GM12878 (cell line): ENCODE results near the gene CFAP97D2. TPM values are rescaled to one million over a fixed set of nuclear protein-coding genes. Genes with fewer than 3 reads are reported as not detected.

Experiments used
- ATAC-seq: fragments of 200-7000 bp; cut with Tn5 transposase; 3 replicates; pipeline ENCODE4 v1.9.1; 2020; ENCODE audit warnings: mild to moderate bottlenecking, moderate library complexity
- BruUV-seq: library from RNA; stranded (reverse); fragments of 400-500 nt; replicated peaks from 2 replicates; lab custom pipeline; 2021; lab: Mats Ljungman, UMichigan
- CTCF ChIA-PET: fragments of 300-600 bp; sonication (Branson Sonifier 250); formaldehyde crosslinking; extraction: SDS; loops from one replicate; lab custom pipeline; 2021; ENCODE audit warnings: inconsistent platforms; lab: Yijun Ruan, JAX
- POLR2A ChIA-PET: fragments of 350-600 bp; formaldehyde crosslinking; extraction: SDS; loops from one replicate; lab custom pipeline; 2021; ENCODE audit warnings: inconsistent platforms; lab: Charles Lee
- RAD21 ChIA-PET: fragments of 300-600 bp; sonication (Branson Sonifier 250); formaldehyde crosslinking; loops from one replicate; lab custom pipeline; 2023; ENCODE audit warnings: antibody characterized with exemption; ENCODE audit not compliant: unreplicated experiment; lab: Charles Lee
- SMC1A ChIA-PET: fragments of 300-600 bp; sonication (Branson Sonifier 250); formaldehyde crosslinking; loops from one replicate; lab custom pipeline; 2023; ENCODE audit not compliant: unreplicated experiment, uncharacterized antibody; lab: Charles Lee
- DNase-seq: peaks from one replicate; pipeline ENCODE4 v3.0.0-alpha.2; 2011; ENCODE audit warnings: low read depth, low spot score
- FAIRE-seq: peaks from 3 replicates; lab custom pipeline; 2011; peaks lifted over from hg19 to GRCh38; lab: Jason Lieb, UNC
- H2AFZ ChIP-seq: 2 replicates; pipeline ENCODE4 v1.6.0; 2011; ENCODE audit warnings: low read depth, low read length, control low read depth; ENCODE audit not compliant: control insufficient read depth
- H3K27ac ChIP-seq: 2 replicates; pipeline ENCODE4 v1.5.1; 2011; ENCODE audit warnings: control low read depth; ENCODE audit not compliant: control insufficient read depth, insufficient read depth
- H3K27me3 ChIP-seq, 2 experiments: replicated peaks in 1 of 2; 2 replicates each; pipeline versions ENCODE4 v1.6.0 to v1.6.1; 2011; ENCODE audit warnings: low read length in 1 of 2; ENCODE audit not compliant: control insufficient read depth in 2 of 2, insufficient read depth in 2 of 2
- H3K36me3 ChIP-seq, 2 experiments: 2 replicates each; pipeline ENCODE4 v1.5.1; 2011; ENCODE audit warnings: low read length in 1 of 2; ENCODE audit not compliant: control insufficient read depth in 2 of 2, insufficient read depth in 2 of 2
- H3K4me1 ChIP-seq: 2 replicates; pipeline ENCODE4 v1.6.1; 2011; ENCODE audit warnings: mild to moderate bottlenecking, low read length, moderate library complexity, mixed read lengths; ENCODE audit not compliant: control insufficient read depth, insufficient read depth
- H3K4me2 ChIP-seq: 2 replicates; pipeline ENCODE4 v1.6.0; 2011; ENCODE audit warnings: control low read depth; ENCODE audit not compliant: control insufficient read depth, insufficient read depth
- H3K4me3 ChIP-seq: fragments of 200-600 bp; sonication (generic); 2 replicates; pipeline ENCODE4 v1.5.1; 2016
- H3K79me2 ChIP-seq: 2 replicates; pipeline ENCODE4 v1.6.0; 2011; ENCODE audit warnings: low read length; ENCODE audit not compliant: control insufficient read depth, insufficient read depth
- H3K9ac ChIP-seq: 2 replicates; pipeline ENCODE4 v1.8.0; 2011; ENCODE audit warnings: low read length, control low read depth, mixed read lengths; ENCODE audit not compliant: control insufficient read depth, insufficient read depth
- H3K9me3 ChIP-seq: replicated peaks from 3 replicates; pipeline ENCODE4 v1.5.1; 2011; ENCODE audit warnings: mild to moderate bottlenecking, low read length; ENCODE audit not compliant: control insufficient read depth, insufficient read depth
- H4K20me1 ChIP-seq: 2 replicates; pipeline ENCODE4 v1.6.0; 2011; ENCODE audit not compliant: control insufficient read depth, insufficient read depth
- BACH1 ChIP-seq: fragments of 450-650 bp; IDR thresholded peaks from 2 replicates; pipeline ENCODE4 v1.6.1; 2017; ENCODE audit warnings: mild to moderate bottlenecking, borderline replicate concordance
- BHLHE40 ChIP-seq, 2 experiments: fragments of 450-650 bp in 1 of 2; IDR thresholded peaks; 2 replicates each; pipeline ENCODE4 v1.6.1; 2011 to 2017; ENCODE audit warnings: low read depth in 2 of 2, borderline replicate concordance in 1 of 2, improper control_type of control experiment in 1 of 2, low read length in 1 of 2, mild to moderate bottlenecking in 1 of 2
- CBFB ChIP-seq: IDR thresholded peaks from 2 replicates; pipeline ENCODE4 v1.6.1; 2016; ENCODE audit warnings: antibody characterized with exemption, low read depth
- CHD4 ChIP-seq: fragments of 200-600 bp; sonication (generic); IDR thresholded peaks from 2 replicates; pipeline ENCODE4 v1.6.1; 2016; ENCODE audit warnings: mild to moderate bottlenecking
- MEF2B ChIP-seq: fragments of 450-650 bp; IDR thresholded peaks from 2 replicates; pipeline ENCODE4 v1.6.1; 2018; ENCODE audit warnings: mild to moderate bottlenecking, moderate library complexity; ENCODE audit not compliant: partially characterized antibody, poor library complexity, severe bottlenecking
- MTA2 ChIP-seq: fragments of 450-650 bp; IDR thresholded peaks from 2 replicates; pipeline ENCODE4 v1.6.1; 2016; ENCODE audit warnings: low read depth, mild to moderate bottlenecking, moderate library complexity
- PML ChIP-seq: IDR thresholded peaks from 2 replicates; pipeline ENCODE4 v1.6.1; 2012; ENCODE audit warnings: low read length, inconsistent platforms
- SMAD5 ChIP-seq: IDR thresholded peaks from 2 replicates; pipeline ENCODE4 v1.6.1; 2016; ENCODE audit warnings: antibody characterized with exemption, low read depth
- WRNIP1 ChIP-seq: IDR thresholded peaks from 2 replicates; pipeline ENCODE4 v1.6.1; 2011; ENCODE audit warnings: low read depth, low read length, improper control_type of control experiment, borderline replicate concordance
- WGBS: methylation state at CpG from one replicate; pipeline ENCODE4 v1.1.6; 2016; ENCODE audit warnings: low lambda C conversion rate; ENCODE audit not compliant: insufficient replicate concordance, insufficient coverage; ENCODE audit errors: missing lambda C conversion rate; 5-methylcytosine and 5-hydroxymethylcytosine counted together
- in situ Hi-C: fragments of 300-500 bp; cut with MboI; formaldehyde crosslinking; loops from 9 replicates; pipeline ENCODE4 v1.14.3; 2018; ENCODE audit warnings: mixed read lengths
- intact Hi-C: fragments of 100-400 bp; cut with micrococcal nuclease; formaldehyde crosslinking; loops from one replicate; pipeline ENCODE4 v1.14.2; 2022; ENCODE audit not compliant: unreplicated experiment
- polyA plus RNA-seq, 11 experiments: library from polyadenylated mRNA; depleted of rRNA in 4 of 11; unstranded in 6 of 11; stranded (reverse) in 5 of 11; fragments of >200 nt; fragmentation: Nextera tagmentation in 4 of 11; fragmentation: Illumina TruSeq in 1 of 11; extraction: Ambion mirVana in 4 of 11; extraction: Trizol in 1 of 11; gene quantifications; 1 replicate in 1 of 11; 2 replicates in 10 of 11; pipeline versions ENCODE4 v1.2.1 to v1.2.3, GENCODE V29; 2011 to 2016; ENCODE audit warnings: inconsistent platforms in 2 of 11, missing spikeins in 2 of 11, low read depth in 1 of 11
- total RNA-seq, 4 experiments: library from RNA; depleted of rRNA in 3 of 4; stranded (reverse); fragments of >200 nt in 3 of 4; fragmentation: Illumina TruSeq in 1 of 4; extraction: Trizol in 1 of 4; gene quantifications; 2 replicates each; pipeline versions ENCODE4 v1.2.1 to v1.2.3, GENCODE V29; 2013 to 2021
- TF ChIP-seq, protein P1 (sequence below): IDR thresholded peaks from 2 replicates; pipeline ENCODE4 v1.6.1; 2012; ENCODE audit warnings: low read depth, low read length, improper control_type of control experiment
- TF ChIP-seq, protein P2 (sequence below): fragments of 450-650 bp; formaldehyde crosslinking; IDR thresholded peaks from 2 replicates; pipeline ENCODE4 v1.4.0; 2020; ENCODE audit warnings: mild to moderate bottlenecking, moderate library complexity
- TF ChIP-seq, protein P3 (sequence below): fragments of 450-650 bp; IDR thresholded peaks from 2 replicates; pipeline ENCODE4 v1.6.1; 2017; ENCODE audit warnings: mild to moderate bottlenecking, low read depth, inconsistent platforms; ENCODE audit not compliant: poor library complexity, severe bottlenecking

CFAP97D2 gene
- total and polyA plus RNA-seq, 10 of the 15 experiments (the other 5 are each of a cell fraction or from before 2014, with no cell fraction given) = not detected

DNA sequence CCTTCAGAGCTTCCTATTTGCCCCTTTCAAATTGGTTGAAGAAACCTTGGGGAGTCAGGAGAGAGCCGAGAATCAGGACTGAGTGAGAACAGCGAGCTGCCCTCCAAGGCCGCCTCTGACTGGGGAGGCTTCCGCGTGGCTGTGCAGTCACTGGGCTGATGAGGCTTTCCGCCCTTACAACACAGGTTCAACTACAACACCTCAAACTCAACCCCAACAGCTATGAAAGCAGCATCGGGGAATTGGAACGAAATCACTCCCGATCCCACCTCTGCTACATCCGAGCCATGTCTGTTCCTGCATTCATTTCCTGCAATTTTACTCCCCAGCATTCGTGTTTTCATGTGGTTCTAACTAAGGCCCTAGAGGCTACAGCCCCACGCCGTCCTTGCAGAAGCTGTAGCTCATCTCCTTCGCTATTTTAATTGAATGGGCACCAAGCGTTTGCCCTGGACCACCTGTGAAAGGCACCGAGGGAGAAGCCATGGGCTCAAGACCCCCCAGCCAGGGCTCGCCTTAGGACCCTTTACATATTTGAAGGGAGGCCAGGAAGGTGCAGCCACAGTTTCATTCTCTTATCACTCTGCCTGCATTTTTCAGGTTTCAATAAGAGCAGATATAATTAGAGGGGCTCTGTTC lies 34.3 kb upstream of the CFAP97D2 start:
- no peak overlapping the region for H3K27ac ChIP-seq

More for the DNA sequence above, 34.3 kb upstream of the CFAP97D2 start:
- no peaks in the 10 kb centered on the region for H3K79me2 ChIP-seq
- POLR2A ChIA-PET = interaction anchor here (0.6 kb wide), 2 partner anchors 12 to 191 kb away, joined by 3 to 4 read pairs; no protein-coding TSS in a partner anchor
- DNase-seq = no peak
- no peak for FAIRE-seq
- H4K20me1 ChIP-seq = no peaks in the 10 kb centered on the region
- SMC1A ChIA-PET = interaction anchor here (1.0 to 1.4 kb wide), 4 partner anchors 10 to 80 kb away, joined by 3 to 4 read pairs (median 3); no protein-coding TSS in a partner anchor
- intact Hi-C loops = loop anchor here (10.0 kb wide), 1 partner anchor 330 kb away; no protein-coding TSS in a partner anchor
- ATAC-seq = no peak
- H3K9ac ChIP-seq = no peak overlapping the region
- H3K27me3 ChIP-seq = no peaks in the 10 kb centered on the region
- in situ Hi-C loops = no loop called here
- BruUV-seq = no TSS peak
- CTCF ChIA-PET = interaction anchor here (1.0 to 1.9 kb wide), 4 partner anchors 16 to 81 kb away, joined by 3 to 8 read pairs (median 4); no protein-coding TSS in a partner anchor
- no peak overlapping the region for H2AFZ ChIP-seq
- peaks cover 55% of the 10 kb centered on the region for H3K4me1 ChIP-seq
- H3K36me3 ChIP-seq = no peaks in the 10 kb centered on the region
- H3K9me3 ChIP-seq = no peaks in the 10 kb centered on the region
- RAD21 ChIA-PET = interaction anchor here (1.4 kb wide), 1 partner anchor 82 kb away, joined by 3 read pairs; no protein-coding TSS in a partner anchor
- TF ChIP-seq, protein P1, sequence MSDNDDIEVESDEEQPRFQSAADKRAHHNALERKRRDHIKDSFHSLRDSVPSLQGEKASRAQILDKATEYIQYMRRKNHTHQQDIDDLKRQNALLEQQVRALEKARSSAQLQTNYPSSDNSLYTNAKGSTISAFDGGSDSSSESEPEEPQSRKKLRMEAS = no peak
- no peak for TF ChIP-seq SMAD5
- TF ChIP-seq CHD4 = no peak
- TF ChIP-seq PML = no peak
- TF ChIP-seq BHLHE40 (IDR thresholded peaks at IDR 0.05; ENCODE audit: borderline replicate concordance in 1 of 2, low read depth in 2 of 2, low read length in 1 of 2) = no peak
- TF ChIP-seq, protein P2, sequence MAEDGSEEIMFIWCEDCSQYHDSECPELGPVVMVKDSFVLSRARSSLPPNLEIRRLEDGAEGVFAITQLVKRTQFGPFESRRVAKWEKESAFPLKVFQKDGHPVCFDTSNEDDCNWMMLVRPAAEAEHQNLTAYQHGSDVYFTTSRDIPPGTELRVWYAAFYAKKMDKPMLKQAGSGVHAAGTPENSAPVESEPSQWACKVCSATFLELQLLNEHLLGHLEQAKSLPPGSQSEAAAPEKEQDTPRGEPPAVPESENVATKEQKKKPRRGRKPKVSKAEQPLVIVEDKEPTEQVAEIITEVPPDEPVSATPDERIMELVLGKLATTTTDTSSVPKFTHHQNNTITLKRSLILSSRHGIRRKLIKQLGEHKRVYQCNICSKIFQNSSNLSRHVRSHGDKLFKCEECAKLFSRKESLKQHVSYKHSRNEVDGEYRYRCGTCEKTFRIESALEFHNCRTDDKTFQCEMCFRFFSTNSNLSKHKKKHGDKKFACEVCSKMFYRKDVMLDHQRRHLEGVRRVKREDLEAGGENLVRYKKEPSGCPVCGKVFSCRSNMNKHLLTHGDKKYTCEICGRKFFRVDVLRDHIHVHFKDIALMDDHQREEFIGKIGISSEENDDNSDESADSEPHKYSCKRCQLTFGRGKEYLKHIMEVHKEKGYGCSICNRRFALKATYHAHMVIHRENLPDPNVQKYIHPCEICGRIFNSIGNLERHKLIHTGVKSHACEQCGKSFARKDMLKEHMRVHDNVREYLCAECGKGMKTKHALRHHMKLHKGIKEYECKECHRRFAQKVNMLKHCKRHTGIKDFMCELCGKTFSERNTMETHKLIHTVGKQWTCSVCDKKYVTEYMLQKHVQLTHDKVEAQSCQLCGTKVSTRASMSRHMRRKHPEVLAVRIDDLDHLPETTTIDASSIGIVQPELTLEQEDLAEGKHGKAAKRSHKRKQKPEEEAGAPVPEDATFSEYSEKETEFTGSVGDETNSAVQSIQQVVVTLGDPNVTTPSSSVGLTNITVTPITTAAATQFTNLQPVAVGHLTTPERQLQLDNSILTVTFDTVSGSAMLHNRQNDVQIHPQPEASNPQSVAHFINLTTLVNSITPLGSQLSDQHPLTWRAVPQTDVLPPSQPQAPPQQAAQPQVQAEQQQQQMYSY (CRISPR knock-in tag) = no peak
- TF ChIP-seq WRNIP1 = no peak
- TF ChIP-seq MEF2B = no peak
- TF ChIP-seq CBFB = no peak
- no peak for TF ChIP-seq BACH1
- TF ChIP-seq MTA2 = no peak
- TF ChIP-seq, protein P3, sequence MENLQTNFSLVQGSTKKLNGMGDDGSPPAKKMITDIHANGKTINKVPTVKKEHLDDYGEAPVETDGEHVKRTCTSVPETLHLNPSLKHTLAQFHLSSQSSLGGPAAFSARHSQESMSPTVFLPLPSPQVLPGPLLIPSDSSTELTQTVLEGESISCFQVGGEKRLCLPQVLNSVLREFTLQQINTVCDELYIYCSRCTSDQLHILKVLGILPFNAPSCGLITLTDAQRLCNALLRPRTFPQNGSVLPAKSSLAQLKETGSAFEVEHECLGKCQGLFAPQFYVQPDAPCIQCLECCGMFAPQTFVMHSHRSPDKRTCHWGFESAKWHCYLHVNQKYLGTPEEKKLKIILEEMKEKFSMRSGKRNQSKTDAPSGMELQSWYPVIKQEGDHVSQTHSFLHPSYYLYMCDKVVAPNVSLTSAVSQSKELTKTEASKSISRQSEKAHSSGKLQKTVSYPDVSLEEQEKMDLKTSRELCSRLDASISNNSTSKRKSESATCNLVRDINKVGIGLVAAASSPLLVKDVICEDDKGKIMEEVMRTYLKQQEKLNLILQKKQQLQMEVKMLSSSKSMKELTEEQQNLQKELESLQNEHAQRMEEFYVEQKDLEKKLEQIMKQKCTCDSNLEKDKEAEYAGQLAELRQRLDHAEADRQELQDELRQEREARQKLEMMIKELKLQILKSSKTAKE = no peak
- no peak overlapping the region for H3K4me2 ChIP-seq
- 76% methylated on average over 17 of the region's 17 CpGs for WGBS
- H3K4me3 ChIP-seq = no peak overlapping the region
